Measurements from ENCODE around the gene PDE9A. TPM values are rescaled to one million over a fixed set of nuclear protein-coding genes. Genes with fewer than 3 reads are reported as not detected.

PDE9A gene
- total RNA-seq, 1 donor from 2014 or later, result 2.0 TPM

- no peak for DNase-seq (ENCODE audit: low read depth)
- H3K4me3 ChIP-seq (ENCODE audit: low read depth, low read length), result no peak overlapping the region
- no peak for TF ChIP-seq CTCF (conservative IDR thresholded peaks at IDR 0.05; ENCODE audit: low read depth, low read length)
These were observed 23.4 kb upstream of the PDE9A start for GRCh38 chr21:42629933-42630589.

- H3K4me3 ChIP-seq (ENCODE audit: low read depth, low read length), result no peak overlapping the region
- TF ChIP-seq CTCF (conservative IDR thresholded peaks at IDR 0.05; ENCODE audit: low read depth, low read length), result no peak
- no peak for DNase-seq (ENCODE audit: low read depth)
These were observed 22.8 kb upstream of the PDE9A start for GRCh38 chr21:42630626-42631025.

DNA sequence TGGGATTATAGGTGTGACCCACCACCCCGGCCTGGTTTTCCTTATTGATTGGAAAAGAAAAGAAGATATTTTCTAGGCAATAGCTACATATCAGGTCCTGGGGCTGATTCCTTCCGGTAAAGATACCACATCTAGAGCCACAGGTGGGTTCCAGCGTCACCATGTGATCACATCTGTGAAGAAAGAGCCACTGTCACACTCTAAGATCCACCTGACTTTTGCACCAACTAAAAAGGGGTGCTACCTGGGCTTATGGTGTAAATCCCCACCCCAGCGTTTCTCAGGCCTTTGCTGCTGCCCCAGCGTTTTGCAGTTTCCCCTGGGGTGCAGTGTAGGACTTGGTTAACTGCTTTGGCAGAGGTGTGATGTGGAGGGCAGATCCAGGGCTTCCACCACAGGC, 22.3 kb upstream of the PDE9A start:
- no peak overlapping the region for H3K4me3 ChIP-seq (ENCODE audit: low read depth, low read length)
- no peak for DNase-seq (ENCODE audit: low read depth)
- no peak for TF ChIP-seq CTCF (conservative IDR thresholded peaks at IDR 0.05; ENCODE audit: low read depth, low read length)

DNA sequence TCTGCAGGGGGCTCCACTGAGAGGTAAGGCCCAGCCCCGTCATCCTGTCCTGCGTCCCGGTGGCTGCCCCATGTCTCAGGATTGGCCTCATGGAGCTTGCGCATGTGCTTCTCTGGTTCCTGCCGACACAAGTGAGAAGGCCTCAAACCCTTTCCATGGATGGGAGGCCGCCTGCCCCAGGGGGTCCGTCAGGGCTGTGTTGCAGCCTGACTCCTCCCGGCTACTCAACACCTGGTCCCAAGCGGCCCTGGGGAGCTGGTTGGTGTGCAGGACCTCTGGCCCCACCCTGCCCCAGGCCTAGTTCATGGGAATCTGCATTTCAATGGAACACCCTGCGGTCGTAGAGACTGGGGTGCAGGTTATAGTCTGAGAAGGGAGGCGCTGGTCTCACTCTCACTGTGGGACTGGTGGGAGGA, 21.1 kb upstream of the PDE9A start:
- DNase-seq (ENCODE audit: low read depth), result no peak
- no peak for TF ChIP-seq CTCF (conservative IDR thresholded peaks at IDR 0.05; ENCODE audit: low read depth, low read length)
- no peak overlapping the region for H3K4me3 ChIP-seq (ENCODE audit: low read depth, low read length)

- no peak for DNase-seq (ENCODE audit: low read depth)
- TF ChIP-seq CTCF (conservative IDR thresholded peaks at IDR 0.05; ENCODE audit: low read depth, low read length), result no peak
- H3K4me3 ChIP-seq (ENCODE audit: low read depth, low read length), result no peak overlapping the region
These were observed 20.4 kb upstream of the PDE9A start for GRCh38 chr21:42632771-42633690.

DNA sequence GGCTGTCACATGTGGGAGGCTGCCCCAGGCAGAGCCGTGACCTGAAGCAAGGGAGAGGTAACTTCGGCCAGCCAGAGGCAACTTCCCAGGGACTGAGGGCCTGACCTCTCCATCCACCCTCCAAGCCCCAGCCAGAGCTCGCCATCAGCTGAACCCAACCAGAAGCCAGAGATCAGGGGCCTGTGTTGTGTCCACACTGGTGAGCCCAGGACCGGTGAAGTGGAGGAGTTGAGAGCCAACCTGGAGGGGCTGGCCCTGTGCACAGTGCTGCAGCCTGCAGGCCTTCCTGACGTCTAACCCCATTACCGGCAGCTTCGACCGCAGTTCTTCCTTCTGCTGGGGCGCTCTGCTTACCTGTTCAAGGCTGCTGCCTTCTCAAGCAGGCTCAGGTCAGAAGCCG, 19.6 kb upstream of the PDE9A start:
- no peak overlapping the region for H3K4me3 ChIP-seq (ENCODE audit: low read depth, low read length)
- TF ChIP-seq CTCF (conservative IDR thresholded peaks at IDR 0.05; ENCODE audit: low read depth, low read length), result no peak

More for the DNA sequence above, 19.6 kb upstream of the PDE9A start:
- no peak for DNase-seq (ENCODE audit: low read depth)

All from epithelial cell of proximal tubule (primary cell).